ENCODE results near the gene TMPRSS3.

TMPRSS3 gene

GRCh38 chr21:42387843-42388340 lies 8.0 kb downstream of the TMPRSS3 start:
- Histone ChIP-seq H3K27me3 (ENCODE audit: insufficient read depth, low read length) (no peaks in the 10 kb centered on the region), H3K4me3 (ENCODE audit: low read length) (no peak overlapping the region)

DNA sequence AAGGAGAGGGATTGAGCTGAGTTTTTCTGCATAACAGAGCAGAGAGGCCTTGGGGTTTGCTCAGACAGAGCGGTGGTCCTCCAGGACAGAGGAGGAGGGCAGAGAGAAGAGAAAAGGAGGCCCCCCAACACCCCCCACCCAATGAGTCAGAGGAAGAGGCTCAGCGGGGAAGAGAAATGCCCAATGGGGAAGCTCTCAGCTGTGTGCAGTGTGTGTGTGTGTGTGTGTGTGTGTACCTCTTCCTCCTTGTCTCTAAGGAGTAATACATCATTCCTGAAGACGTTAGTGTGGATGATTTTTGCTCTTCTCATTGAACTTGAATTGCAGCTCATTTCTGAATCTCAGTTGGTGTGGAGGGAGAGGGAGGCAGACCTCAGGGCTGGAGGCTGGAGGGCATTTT lies 8.7 kb downstream of the TMPRSS3 start:
- no peaks in the 10 kb centered on the region for H3K9me3 ChIP-seq (ENCODE audit: low read length)
- no peak overlapping the region for H3K4me3 ChIP-seq (ENCODE audit: low read length)
- H3K36me3 ChIP-seq (ENCODE audit: insufficient read depth, low read length), result no peaks in the 10 kb centered on the region
- no peak overlapping the region for H2AFZ ChIP-seq (ENCODE audit: low read depth, low read length)
- H3K4me1 ChIP-seq (ENCODE audit: insufficient read depth, low read length), result peaks cover 4% of the 10 kb centered on the region
- H3K27me3 ChIP-seq (ENCODE audit: insufficient read depth, low read length), result no peaks in the 10 kb centered on the region

More at GRCh38 chr21:42387843-42388340, 8.0 kb downstream of the TMPRSS3 start:
- no peaks in the 10 kb centered on the region for H3K9me3 ChIP-seq (ENCODE audit: low read length)
- no peak overlapping the region for H2AFZ ChIP-seq (ENCODE audit: low read depth, low read length)
- no peaks in the 10 kb centered on the region for H3K36me3 ChIP-seq (ENCODE audit: insufficient read depth, low read length)
- H3K4me1 ChIP-seq (ENCODE audit: insufficient read depth, low read length), result peaks cover 4% of the 10 kb centered on the region

DNA sequence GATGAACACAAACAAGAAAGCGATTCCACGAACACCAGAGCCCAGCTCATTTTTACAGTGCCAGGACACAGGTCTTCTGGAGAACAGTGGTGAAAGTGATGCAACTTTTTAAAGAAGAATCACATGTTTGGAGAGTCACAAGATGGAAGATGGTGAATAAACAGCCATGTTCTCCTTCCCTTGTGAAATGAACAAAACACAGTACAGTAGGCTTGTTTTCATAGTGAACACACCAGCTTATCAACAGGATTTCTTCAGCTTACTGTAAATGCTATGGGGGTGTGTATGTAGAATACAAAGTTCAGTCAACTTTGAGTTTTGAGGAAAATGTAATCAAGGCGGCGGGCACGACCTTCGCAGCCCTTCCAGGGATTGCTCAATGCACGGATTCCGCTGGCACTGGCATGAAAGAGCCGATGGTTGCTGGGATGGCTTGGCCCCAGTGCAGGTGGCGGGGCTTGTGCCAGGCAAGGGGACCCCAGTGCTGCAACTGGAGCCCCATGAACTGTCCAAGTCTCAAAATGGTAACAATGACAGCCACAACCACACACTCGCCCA lies 9.7 kb downstream of the TMPRSS3 start:
- H3K4me3 ChIP-seq (ENCODE audit: low read length), result no peak overlapping the region
- no peaks in the 10 kb centered on the region for H3K36me3 ChIP-seq (ENCODE audit: insufficient read depth, low read length)
- H3K27me3 ChIP-seq (ENCODE audit: insufficient read depth, low read length), result no peaks in the 10 kb centered on the region
- H3K4me1 ChIP-seq (ENCODE audit: insufficient read depth, low read length), result peaks cover 4% of the 10 kb centered on the region
- H3K9me3 ChIP-seq (ENCODE audit: low read length), result no peaks in the 10 kb centered on the region
- H2AFZ ChIP-seq (ENCODE audit: low read depth, low read length), result no peak overlapping the region

DNA sequence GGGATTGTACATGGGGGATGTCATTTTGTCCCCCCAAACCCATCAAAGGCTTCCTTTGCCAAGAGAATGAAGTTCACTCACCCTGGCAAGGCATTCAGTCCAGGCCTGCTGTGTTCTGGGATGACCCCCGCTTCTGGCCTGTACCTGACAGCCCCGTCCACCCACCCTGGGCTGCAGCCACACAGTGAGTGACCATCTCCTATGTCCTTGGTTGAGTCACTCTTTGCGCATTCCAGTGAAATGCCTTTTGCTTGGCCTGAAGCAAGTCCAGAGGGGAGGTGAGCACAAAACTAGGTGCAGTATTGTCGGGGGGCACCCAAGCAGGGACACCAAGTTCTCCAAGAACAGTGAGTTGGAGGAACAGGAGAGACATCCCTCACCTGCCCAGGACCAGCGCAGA lies 10.2 kb downstream of the TMPRSS3 start:
- Histone ChIP-seq H3K4me3 (ENCODE audit: low read length) (no peak overlapping the region), H3K9me3 (ENCODE audit: low read length) (no peaks in the 10 kb centered on the region), H3K4me1 (ENCODE audit: insufficient read depth, low read length) (peaks cover 4% of the 10 kb centered on the region), H2AFZ (ENCODE audit: low read depth, low read length) (no peak overlapping the region), H3K27me3 (ENCODE audit: insufficient read depth, low read length) (no peaks in the 10 kb centered on the region), H3K36me3 (ENCODE audit: insufficient read depth, low read length) (no peaks in the 10 kb centered on the region)

DNA sequence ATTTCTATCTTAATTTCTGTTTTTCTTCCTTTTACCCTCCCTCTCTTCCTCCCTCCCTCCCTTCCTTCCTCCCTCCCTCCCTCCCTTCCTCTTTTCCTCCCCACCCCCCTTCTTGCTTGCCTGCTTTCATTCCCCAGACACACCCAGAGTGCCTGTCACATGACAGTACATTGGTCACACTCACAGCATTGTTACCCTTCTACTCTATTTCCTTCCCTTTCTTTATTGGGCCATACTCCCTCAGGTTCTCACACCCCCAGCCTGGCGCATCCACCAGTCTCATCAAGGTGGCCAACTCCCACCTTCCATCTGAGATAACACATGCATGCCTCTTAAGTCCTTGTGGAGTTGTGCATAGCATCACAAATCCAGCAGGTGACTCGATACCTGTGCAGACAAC lies 10.9 kb downstream of the TMPRSS3 start:
- H3K36me3 ChIP-seq (ENCODE audit: insufficient read depth, low read length), result no peaks in the 10 kb centered on the region
- H3K4me1 ChIP-seq (ENCODE audit: insufficient read depth, low read length), result peaks cover 4% of the 10 kb centered on the region
- H3K4me3 ChIP-seq (ENCODE audit: low read length), result no peak overlapping the region
- no peak overlapping the region for H2AFZ ChIP-seq (ENCODE audit: low read depth, low read length)
- H3K9me3 ChIP-seq (ENCODE audit: low read length), result no peaks in the 10 kb centered on the region
- no peaks in the 10 kb centered on the region for H3K27me3 ChIP-seq (ENCODE audit: insufficient read depth, low read length)

- no peak overlapping the region for H2AFZ ChIP-seq (ENCODE audit: low read depth, low read length)
- H3K27me3 ChIP-seq (ENCODE audit: insufficient read depth, low read length), result no peaks in the 10 kb centered on the region
- H3K4me3 ChIP-seq (ENCODE audit: low read length), result no peak overlapping the region
- H3K4me1 ChIP-seq (ENCODE audit: insufficient read depth, low read length), result peaks cover 2% of the 10 kb centered on the region
- H3K9me3 ChIP-seq (ENCODE audit: low read length), result no peaks in the 10 kb centered on the region
- H3K36me3 ChIP-seq (ENCODE audit: insufficient read depth, low read length), result no peaks in the 10 kb centered on the region
These were observed 11.5 kb downstream of the TMPRSS3 start for GRCh38 chr21:42384156-42384945.

DNA sequence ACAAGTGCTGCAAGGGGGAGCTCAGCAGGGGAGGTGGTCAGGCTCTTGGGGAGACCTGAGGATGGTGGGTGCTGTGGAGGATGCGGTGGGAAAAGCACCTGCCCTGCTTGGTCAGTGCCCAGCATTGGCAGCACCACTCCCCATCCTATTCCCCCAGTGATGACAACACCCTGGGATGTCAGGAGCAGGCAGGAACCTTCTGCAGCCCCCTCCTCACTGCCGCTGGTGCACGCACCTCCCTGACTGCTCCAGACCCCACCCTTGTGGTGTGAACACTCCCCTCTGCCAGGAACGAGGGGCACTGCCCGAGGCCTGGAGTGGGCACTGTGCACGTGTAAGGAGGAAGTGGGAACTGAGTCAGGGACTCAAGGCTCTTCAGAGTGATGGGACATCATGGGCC lies 12.5 kb downstream of the TMPRSS3 start:
- Histone ChIP-seq H3K4me3 (ENCODE audit: low read length) (no peak overlapping the region), H3K4me1 (ENCODE audit: insufficient read depth, low read length) (no peaks in the 10 kb centered on the region), H3K36me3 (ENCODE audit: insufficient read depth, low read length) (no peaks in the 10 kb centered on the region), H2AFZ (ENCODE audit: low read depth, low read length) (no peak overlapping the region), H3K27me3 (ENCODE audit: insufficient read depth, low read length) (no peaks in the 10 kb centered on the region), H3K9me3 (ENCODE audit: low read length) (no peaks in the 10 kb centered on the region)

GRCh38 chr21:42382915-42383314 lies 12.9 kb downstream of the TMPRSS3 start:
- H3K9me3 ChIP-seq (ENCODE audit: low read length), result no peaks in the 10 kb centered on the region
- no peak overlapping the region for H3K4me3 ChIP-seq (ENCODE audit: low read length)
- no peaks in the 10 kb centered on the region for H3K27me3 ChIP-seq (ENCODE audit: insufficient read depth, low read length)
- no peak overlapping the region for H2AFZ ChIP-seq (ENCODE audit: low read depth, low read length)
- H3K4me1 ChIP-seq (ENCODE audit: insufficient read depth, low read length), result no peaks in the 10 kb centered on the region
- H3K36me3 ChIP-seq (ENCODE audit: insufficient read depth, low read length), result no peaks in the 10 kb centered on the region

GRCh38 chr21:42381347-42381984 lies 14.4 kb downstream of the TMPRSS3 start:
- Histone ChIP-seq H3K4me3 (ENCODE audit: low read length) (no peak overlapping the region), H3K36me3 (ENCODE audit: insufficient read depth, low read length) (no peaks in the 10 kb centered on the region), H3K27me3 (ENCODE audit: insufficient read depth, low read length) (peaks cover 2% of the 10 kb centered on the region), H3K9me3 (ENCODE audit: low read length) (no peaks in the 10 kb centered on the region), H2AFZ (ENCODE audit: low read depth, low read length) (no peak overlapping the region), H3K4me1 (ENCODE audit: insufficient read depth, low read length) (no peaks in the 10 kb centered on the region)

DNA sequence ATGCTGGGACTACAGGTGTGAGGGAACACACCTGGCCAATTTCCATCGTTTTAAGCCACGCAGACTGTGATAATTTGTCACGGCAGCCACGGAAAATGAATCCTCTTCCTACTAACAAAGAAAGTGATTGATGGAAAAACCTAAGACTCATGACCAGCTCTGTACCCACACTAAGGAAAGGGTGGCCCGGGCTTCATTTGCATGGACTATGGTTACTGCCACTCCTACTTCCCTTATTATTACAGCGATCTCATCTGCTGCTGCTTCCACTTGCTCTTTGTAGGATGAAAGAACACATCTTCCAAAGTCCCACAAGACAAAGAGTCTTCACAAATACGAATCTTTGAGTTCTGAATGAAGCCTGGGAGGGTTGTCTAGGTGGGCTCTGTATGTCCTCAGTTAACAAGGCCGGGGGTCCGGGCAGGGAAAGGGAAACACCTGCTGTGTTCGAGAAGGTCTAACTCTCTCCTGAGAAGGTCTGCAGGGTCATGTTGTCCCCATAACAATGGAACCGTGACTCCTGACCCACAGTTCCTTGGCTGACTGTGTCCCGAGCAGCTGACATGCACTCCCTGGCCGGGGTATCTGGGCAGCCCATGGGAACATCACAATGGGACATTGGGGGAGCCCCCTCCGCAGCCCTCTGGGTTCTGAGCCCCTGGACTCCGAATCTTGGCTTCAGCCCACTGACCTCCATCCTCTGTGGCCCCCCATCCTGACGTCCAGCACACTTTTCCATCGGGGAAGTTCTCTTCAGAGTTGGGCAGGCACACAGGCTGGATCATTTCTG lies 16.2 kb downstream of the TMPRSS3 start:
- H3K4me1 ChIP-seq (ENCODE audit: insufficient read depth, low read length), result no peaks in the 10 kb centered on the region
- H3K9me3 ChIP-seq (ENCODE audit: low read length), result no peaks in the 10 kb centered on the region
- H2AFZ ChIP-seq (ENCODE audit: low read depth, low read length), result no peak overlapping the region
- H3K4me3 ChIP-seq (ENCODE audit: low read length), result no peak overlapping the region
- H3K36me3 ChIP-seq (ENCODE audit: insufficient read depth, low read length), result no peaks in the 10 kb centered on the region
- peaks cover 2% of the 10 kb centered on the region for H3K27me3 ChIP-seq (ENCODE audit: insufficient read depth, low read length)

DNA sequence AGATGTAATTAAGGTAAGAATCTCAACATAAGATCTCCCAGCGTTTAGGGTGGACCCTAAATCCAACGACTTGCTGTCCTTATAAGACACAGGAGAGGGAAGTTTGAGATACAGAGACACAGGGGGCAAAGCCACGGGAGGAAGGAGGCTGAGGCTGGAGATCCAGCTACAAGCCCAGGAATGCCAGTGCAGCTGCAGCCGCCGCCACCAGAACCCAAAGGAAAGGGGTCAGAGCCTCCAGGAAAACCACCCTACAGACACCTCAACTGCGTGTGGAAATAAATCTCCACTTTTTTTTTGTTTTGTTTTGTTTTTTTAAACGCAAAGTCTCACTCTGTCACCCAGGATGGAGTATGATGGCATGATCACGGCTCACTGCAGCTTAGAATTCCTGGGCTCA lies 17.4 kb downstream of the TMPRSS3 start:
- Histone ChIP-seq H3K9me3 (ENCODE audit: low read length) (no peaks in the 10 kb centered on the region), H3K27me3 (ENCODE audit: insufficient read depth, low read length) (peaks cover 2% of the 10 kb centered on the region), H3K4me3 (ENCODE audit: low read length) (no peak overlapping the region), H3K4me1 (ENCODE audit: insufficient read depth, low read length) (no peaks in the 10 kb centered on the region), H3K36me3 (ENCODE audit: insufficient read depth, low read length) (no peaks in the 10 kb centered on the region), H2AFZ (ENCODE audit: low read depth, low read length) (no peak overlapping the region)

DNA sequence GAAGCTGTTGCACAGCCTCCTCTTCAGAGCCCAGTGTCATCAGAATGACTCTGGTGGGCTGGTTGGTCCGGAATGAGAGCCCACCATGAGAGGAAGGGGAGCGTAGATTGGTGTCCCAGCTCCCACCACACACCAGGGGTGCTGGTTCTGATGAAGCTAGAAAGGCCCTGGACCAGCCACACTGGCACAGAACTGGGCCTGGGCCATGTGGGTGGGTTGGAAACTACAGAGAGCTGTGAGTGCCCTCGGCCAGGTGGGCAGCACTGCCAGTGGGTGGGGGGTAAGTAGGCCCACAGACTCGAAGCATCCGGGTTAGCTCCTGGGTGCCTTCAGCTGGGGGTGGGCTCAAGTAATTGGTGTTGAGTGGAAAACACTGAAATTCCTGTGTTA lies 17.9 kb downstream of the TMPRSS3 start:
- Histone ChIP-seq H3K4me3 (ENCODE audit: low read length) (no peak overlapping the region), H3K27me3 (ENCODE audit: insufficient read depth, low read length) (peaks cover 2% of the 10 kb centered on the region), H3K9me3 (ENCODE audit: low read length) (no peaks in the 10 kb centered on the region), H2AFZ (ENCODE audit: low read depth, low read length) (no peak overlapping the region), H3K4me1 (ENCODE audit: insufficient read depth, low read length) (no peaks in the 10 kb centered on the region), H3K36me3 (ENCODE audit: insufficient read depth, low read length) (no peaks in the 10 kb centered on the region)
